OCI-M2 (cell line): Measurements from ENCODE around the gene SPATA7.
"Not testable (repeated sequence)": the region's sequence is repeated elsewhere in the genome, so short reads cannot be mapped to it uniquely, and the experiment has no call there.

ENCODE experiments used
- DNase-seq: peaks from one replicate; lab custom pipeline; 2025; ENCODE audit not compliant: unreplicated experiment; lab: John Stamatoyannopoulos, UW

The SPATA7 gene

GRCh38 chr14:88385212-88386101 is at the start of gene SPATA7:
Gene SPATA7, plus strand, starts transcription at chr14:88385657. Its CDS starts 162 bp downstream, at chr14:88385819.
- peak; percentile 71 for DNase-seq

- no peak for DNase-seq
Observed at GRCh38 chr14:88340357-88340756, 45.1 kb upstream of the SPATA7 start.

- no peak for DNase-seq
Observed at GRCh38 chr14:88342980-88343379, 42.5 kb upstream of the SPATA7 start.

- no peak for DNase-seq
Observed at GRCh38 chr14:88346048-88346639, 39.3 kb upstream of the SPATA7 start.

GRCh38 chr14:88348546-88348945 is 36.9 kb upstream of the SPATA7 start:
- DNase-seq = no peak

GRCh38 chr14:88351966-88352691 is 33.3 kb upstream of the SPATA7 start:
- no peak for DNase-seq

GRCh38 chr14:88352698-88353097 is 32.8 kb upstream of the SPATA7 start:
- no peak for DNase-seq

GRCh38 chr14:88354358-88354757 is 31.1 kb upstream of the SPATA7 start:
- no peak for DNase-seq

- no peak for DNase-seq
Observed at GRCh38 chr14:88359500-88359899, 26.0 kb upstream of the SPATA7 start.

- no peak for DNase-seq
Observed at GRCh38 chr14:88363644-88364043, 21.8 kb upstream of the SPATA7 start.

GRCh38 chr14:88364710-88365413 is 20.6 kb upstream of the SPATA7 start:
- no peak for DNase-seq

- no peak for DNase-seq
Observed at GRCh38 chr14:88369496-88369895, 16.0 kb upstream of the SPATA7 start.

GRCh38 chr14:88379706-88380343 is 5.6 kb upstream of the SPATA7 start:
- DNase-seq = no peak

- DNase-seq = no peak
Observed at GRCh38 chr14:88380405-88380804, 5.1 kb upstream of the SPATA7 start.

- not testable (repeated sequence) for DNase-seq
Observed at GRCh38 chr14:88381634-88382033, 3.8 kb upstream of the SPATA7 start.

- no peak for DNase-seq
Observed at GRCh38 chr14:88384718-88385117, 739 bp upstream of the SPATA7 start.

- DNase-seq = no peak
Observed at GRCh38 chr14:88386256-88386794, 868 bp downstream of the SPATA7 start.

- DNase-seq = no peak
Observed at GRCh38 chr14:88388741-88389282, 3.4 kb downstream of the SPATA7 start.

GRCh38 chr14:88392609-88393008 is 7.2 kb downstream of the SPATA7 start:
- DNase-seq = no peak

- no peak for DNase-seq
Observed at GRCh38 chr14:88411039-88411438, 25.6 kb downstream of the SPATA7 start.
